NCI-H1417 (cell line): ENCODE measurements around the gene PGA3.
"Not testable (repeated sequence)": the region's sequence is repeated elsewhere in the genome, so short reads cannot be mapped to it uniquely, and the experiment has no call there.

Experiments
- DNase-seq, 3 experiments: peaks; one replicate each; lab custom pipeline; 2025; lab: John Stamatoyannopoulos, UW

The PGA3 gene

DNA sequence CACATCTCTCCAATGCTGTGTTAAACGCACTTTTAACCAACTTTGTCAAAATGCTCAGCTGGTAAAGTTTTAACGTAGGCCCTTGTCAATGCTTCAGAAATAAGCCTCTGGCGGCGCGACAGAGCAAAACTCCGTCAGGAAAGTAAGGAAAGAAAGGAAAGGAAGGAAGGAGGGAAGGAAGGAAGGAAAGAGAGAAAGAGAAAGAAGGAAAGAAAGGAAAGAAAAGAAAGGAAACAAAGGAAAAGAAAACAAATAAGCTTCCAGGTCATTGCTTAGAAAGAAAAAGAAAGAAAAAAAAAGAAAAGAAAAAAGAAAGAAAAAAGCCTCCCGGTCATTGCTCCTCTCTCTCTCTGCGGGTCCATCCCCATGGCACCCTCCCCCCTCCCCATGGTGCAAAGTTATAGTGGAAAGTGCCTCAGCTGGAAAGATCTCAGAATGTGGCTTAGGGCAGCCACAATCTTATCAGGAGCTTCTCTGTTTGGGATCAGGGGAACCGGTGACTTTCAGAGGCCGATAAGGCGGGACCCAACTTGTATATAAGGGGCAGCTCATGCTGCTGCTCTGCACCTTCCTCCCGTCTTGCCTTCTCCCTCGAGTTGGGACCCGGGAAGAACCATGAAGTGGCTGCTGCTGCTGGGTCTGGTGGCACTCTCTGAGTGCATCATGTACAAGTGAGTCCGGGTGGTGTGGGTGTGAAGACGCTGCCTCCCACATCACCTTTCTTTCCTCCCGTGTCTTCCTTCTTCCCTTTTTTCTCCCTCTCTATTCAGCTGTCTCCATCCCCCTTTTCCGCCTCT is at the start of gene PGA3:
TSS of gene PGA3 (plus strand) at position 566 of the 797 bp plus-strand sequence. CDS start at position 616, 50 bp downstream.
- not testable (repeated sequence) for DNase-seq

DNA sequence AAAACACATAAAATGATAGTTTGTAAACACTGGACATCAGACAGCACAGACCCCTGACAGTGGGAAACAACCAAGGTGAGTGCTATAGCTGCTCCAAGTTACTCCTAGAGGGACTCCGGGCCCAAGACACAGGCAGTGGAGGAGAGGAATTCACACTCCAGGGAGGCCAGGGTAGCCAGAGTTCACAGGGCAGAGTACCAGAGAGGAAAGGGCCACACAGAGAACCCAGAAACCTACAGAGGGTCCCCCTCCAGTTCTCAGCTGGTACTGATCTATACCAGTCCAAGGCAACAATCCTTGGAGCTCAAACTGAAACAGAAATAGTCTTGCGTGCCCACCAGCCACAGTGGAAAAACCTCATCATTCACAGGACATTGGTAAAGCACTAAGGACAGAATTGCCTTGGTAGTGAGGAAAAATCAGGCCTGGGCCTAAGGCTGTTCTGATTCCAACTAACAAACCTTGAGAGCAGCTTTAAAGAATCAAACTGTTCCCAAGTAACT is 49.7 kb upstream of the PGA3 start:
- no peak for DNase-seq

- DNase-seq = no peak
Observed at GRCh38 chr11:61154528-61154927, 48.8 kb upstream of the PGA3 start.

DNA sequence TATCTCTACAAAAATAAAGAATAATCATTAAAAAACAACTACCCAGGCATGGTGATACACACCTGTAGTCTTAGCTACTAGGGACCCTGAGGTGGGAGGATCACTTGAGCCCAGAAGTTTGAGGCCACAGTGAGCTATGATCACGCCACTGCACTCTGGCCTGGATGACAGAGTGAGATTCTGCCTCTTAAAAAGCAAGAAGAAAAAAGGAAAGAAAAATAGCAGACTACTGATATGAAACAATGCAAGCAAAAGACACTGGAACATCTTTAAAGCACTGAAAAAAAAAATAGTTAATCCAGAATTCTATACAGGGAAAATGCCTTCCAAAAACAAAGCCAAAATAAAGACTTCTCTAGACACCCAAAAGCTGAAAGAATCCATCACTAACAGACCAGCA is 48.0 kb upstream of the PGA3 start:
- no peak for DNase-seq

DNA sequence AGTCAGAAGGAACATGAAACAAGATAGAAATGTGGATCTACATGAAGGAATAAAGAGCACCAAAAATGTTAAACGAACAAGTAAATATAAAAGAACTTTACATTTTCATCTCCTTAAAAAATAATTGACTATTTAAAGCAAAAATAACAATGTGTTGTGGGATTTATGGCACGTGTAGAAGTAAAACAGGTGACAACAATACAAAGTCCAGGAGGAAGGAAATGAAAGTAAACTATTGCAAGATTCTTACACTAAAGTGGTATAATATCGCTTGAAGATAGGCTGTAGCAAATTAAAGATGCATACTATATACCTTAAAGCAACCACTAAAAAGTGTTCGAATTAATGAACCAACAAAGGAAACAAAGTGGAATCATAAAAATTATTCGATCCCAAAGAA is 47.6 kb upstream of the PGA3 start:
- DNase-seq = no peak

DNA sequence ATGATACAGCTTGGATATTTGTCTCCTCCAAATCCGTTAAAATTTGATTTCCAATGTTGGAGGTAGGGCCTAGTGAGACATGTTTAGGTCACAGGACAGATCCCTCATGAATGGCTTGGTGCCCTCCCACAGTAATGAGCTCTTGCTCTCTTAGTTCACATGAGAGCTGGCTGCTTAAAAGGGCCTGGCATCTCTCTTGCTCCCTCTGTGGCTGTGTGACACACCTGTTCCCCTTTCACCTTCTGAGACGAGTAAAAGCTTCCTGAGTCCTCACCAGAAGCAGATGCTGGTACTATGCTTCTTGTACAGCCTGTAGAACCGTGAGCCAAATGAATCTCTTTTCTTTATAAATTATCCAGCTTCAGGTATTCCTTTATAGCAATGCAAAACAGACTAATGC is 45.6 kb upstream of the PGA3 start:
- DNase-seq = peak in 1 of 3 experiments; percentile 24

DNA sequence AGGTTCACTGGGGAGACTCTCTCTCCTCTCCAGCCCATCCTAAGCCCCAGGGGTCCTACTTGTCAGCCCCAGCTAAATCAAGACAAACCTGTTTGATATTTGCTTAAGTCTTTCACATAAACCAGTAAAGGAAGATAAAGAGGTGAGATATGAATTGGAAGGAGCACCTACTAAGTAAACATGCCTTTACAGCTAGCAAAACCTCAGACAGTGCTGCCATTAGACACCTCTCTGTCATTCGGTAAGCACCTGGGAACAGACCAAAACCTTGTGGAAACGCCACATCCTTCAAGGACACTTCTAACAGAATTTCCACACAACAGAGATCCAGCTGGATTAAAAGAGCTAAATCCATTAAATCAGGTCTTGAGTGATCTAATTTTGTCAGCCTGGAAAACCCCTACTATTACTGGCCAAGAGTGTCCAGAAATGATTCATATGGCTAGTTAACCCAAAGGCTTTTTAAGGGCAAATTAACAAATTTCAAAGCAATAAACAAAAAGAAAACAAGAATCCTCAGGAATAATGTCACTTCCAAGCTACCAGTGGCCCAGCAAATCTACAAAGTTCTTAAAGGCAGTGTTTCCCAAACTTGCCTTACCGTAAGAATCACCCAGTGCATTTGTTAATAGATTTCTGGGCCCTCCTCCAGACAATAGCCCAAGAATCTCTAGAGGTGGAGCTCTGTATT is 44.5 kb upstream of the PGA3 start:
- peak in 2 of 3 experiments; percentile 13 to 33 for DNase-seq

GRCh38 chr11:61160487-61161189 is 42.7 kb upstream of the PGA3 start:
- peak in 1 of 3 experiments; percentile 56 for DNase-seq

GRCh38 chr11:61161190-61162091 is 41.9 kb upstream of the PGA3 start, which contains the start of gene VPS37C:
Gene VPS37C (minus strand): TSS chr11:61161426. CDS start chr11:61138829, 22,597 bp downstream.
- peak; percentile 91 to 100 (median 98) for DNase-seq

DNA sequence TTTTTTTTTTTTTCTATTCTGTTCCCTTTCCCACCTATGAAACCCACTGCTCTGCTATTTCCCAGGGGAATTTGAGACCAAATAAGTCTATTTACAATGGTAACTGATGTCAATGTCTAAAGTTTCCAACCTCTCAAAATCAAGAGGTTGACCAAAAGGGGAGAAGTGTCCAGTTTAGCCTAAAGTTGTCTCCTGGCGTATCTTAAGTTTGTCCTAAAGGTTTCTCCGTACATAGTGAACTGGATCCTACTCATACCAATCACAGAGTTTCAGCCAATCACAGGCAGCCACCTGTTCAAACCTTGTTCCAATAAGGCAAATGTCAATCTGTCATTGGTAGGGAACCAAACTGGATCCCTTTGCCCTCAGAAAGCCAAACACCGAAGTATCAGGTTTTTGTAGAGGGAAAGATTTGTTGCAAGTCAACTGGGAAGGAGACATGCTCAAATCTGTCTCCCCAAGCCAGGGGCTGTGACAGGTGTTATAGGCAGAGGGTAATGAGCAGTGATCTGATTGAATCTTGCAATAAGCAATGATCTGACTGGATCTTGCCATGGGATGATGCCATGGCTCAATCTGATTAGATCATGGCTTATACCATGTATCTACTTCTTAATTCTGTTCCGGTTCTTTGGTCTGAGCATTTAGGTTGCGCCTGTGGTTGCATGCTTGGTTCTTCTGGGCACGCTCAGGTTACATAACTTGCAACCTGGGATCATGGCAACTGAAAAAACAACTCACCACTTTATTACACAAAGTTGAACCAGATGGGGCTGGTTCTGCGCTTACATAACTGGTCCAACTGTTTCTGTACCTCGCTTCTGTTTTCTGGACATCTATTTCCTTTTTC is 41.0 kb upstream of the PGA3 start:
- DNase-seq = peak; percentile 40 to 80 (median 44)

DNA sequence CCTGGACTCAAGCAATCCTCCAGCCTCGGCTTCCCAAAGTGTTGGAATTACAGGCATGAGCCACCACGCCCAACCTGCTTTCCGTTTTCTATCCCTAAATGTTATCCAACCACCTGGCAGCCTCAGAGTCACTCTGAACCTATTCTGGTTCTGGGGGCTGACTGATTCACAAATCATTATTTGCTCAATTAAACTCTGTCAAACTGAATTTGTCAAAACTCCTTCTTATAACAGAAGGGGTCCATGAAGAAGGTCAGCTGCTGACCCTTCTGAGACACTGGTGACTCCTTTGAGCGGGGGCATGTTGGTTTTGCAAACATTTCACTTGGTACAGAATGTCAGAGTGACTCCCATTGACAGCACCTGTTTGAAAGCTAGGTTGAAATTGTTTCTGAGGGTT is 40.3 kb upstream of the PGA3 start:
- no peak for DNase-seq

DNA sequence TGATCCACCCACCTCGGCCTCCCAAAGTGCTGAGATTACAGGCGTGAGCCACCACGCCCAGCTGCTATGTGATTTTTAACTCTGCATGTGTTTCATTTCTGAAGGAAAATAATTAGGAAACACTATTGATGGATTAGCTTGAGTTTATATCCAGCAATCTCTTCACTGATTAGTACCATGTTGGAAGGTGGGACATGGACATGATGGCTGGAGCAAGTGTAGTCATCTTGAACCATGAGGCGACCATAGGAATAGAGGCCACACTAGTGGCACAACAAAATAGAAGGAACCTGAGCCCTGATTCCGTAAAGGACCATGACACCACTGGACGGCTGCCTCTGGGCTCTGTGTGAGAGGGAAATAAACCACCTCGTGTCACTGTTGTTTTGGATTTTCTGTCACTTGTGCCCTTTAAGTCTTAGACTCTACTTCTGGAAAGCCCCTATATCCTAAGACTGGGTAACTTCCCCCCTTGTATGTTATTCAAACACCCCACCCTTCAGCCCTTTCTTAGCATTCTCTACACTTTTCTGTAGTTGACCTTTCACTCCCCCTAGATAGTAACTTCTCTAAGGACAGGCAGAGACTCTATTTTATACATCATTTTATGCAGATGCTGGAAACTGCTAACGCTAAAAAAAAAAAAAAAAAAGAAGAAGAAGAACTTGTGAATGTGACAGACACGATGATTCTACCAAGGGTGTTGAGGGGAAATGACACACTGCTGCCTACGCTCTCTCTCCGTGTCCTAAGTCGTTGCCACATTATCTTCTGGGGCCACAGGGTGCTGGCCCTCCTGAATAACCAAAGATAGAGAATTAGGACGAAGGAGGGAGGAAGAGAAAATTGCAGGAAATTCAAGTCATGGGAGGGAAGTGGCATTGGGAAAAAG is 39.4 kb upstream of the PGA3 start:
- no peak for DNase-seq

GRCh38 chr11:61164606-61165424 is 38.5 kb upstream of the PGA3 start:
- peak; percentile 54 to 81 (median 58) for DNase-seq

- DNase-seq = not testable (repeated sequence)
Observed at GRCh38 chr11:61165785-61166184, 37.5 kb upstream of the PGA3 start.

GRCh38 chr11:61166331-61166730 is 37.0 kb upstream of the PGA3 start:
- not testable (repeated sequence) for DNase-seq

GRCh38 chr11:61168042-61168688 is 35.1 kb upstream of the PGA3 start:
- DNase-seq = no peak

DNA sequence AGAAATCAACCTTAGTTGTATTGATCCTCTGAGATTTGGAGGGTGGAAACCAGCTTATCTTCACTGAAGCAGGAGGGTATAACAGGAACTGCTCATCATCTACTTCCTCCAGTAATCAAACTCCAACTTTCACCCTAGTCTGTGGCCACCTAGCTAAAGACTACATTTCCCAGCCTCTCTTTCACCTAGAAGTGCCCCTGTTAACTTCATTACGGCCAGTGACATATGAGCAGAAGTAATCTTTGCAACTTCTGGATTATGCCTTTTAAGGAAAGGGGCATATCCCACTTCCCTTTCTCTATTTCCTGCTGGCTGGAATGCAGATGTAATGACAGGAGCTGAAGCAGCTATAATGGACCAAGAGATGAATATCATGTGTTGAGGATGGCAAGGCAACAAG is 34.5 kb upstream of the PGA3 start:
- no peak for DNase-seq

DNA sequence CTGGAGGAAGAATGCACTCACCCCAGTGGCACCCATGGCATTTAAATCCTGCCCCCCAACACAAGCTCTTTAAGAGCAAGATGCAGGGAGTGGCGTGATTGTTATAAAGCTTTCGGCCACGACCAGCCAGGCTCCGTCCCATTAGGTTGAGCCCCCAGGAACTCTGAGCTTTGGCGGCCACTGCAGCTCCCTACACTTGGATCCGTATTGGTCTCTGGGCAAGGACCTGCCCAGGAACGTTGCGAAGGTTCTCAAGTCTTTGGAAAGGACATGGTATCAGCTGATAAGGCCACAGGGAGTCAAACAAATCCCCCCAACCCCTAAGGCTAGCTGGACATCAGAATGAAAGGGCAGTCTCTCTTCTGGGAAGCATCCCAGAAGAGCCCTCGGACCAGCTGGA is 32.7 kb upstream of the PGA3 start:
- DNase-seq = no peak
